ENCODE data around the gene PRKCZ.

The PRKCZ gene

DNA sequence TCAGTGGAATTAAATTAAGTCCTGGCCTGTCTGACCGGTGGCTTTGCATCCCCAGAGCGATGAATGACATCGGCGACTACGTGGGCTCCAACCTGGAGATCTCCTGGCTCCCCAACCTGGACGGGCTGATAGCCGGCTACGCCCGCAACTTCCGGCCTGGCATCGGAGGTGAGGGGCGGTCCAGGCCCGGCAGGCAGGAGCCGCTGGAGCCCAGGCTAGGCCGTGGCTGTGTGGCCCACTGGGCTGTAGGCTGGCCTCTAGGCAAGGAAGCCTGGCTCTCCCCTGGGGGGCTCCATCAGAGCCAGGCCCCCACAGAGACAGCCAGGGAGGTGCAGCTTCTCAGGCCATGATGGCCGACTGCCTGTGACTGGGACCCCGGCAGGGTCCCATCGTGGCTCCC lies 25.3 kb upstream of the PRKCZ start:
- no peak for DNase-seq (ENCODE audit: low read depth in 2 of 2)

DNA sequence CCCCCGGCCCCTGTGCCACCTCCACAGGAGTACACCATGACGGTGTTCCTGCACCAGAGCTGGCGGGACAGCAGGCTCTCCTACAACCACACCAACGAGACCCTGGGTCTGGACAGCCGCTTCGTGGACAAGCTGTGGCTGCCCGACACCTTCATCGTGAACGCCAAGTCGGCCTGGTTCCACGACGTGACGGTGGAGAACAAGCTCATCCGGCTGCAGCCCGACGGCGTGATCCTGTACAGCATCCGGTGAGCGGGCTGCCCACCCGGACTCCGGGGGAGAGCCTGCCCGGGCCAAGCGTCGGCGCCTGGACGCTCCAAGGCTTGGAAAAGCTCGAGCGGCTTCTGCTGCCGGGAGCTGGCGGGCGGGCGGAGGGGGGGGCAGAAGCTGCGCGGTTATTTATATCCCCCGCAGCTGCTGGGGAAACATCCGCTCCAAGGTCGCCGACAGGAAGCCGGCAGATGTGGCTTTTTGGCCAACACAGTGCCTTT lies 24.7 kb upstream of the PRKCZ start:
- DNase-seq (ENCODE audit: low read depth in 2 of 2) = no peak

DNA sequence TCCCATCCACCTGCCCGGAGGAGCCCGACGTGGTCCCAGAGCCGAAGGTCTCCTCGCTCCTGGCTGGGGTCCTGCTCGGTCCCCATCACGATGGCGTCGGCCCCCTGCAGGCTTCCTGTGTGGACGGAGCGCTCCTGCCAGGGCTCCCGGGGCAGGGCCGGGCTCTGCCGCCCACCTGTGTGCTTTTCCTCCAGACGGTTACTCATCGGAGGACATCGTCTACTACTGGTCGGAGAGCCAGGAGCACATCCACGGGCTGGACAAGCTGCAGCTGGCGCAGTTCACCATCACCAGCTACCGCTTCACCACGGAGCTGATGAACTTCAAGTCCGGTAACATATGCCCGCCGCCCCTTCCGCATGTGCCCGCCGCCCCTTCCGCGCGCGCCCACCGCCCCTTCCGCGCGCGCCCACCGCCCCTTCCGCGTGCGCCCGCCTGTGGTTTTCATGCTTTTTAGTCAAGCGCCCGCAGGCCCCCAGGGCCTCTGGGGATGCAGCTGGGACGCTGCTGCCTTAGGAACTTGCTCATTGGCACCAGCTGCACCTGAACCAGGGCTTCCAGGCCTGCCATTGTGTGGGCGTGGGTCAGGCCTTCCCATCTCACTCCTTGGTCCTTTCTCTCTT lies 22.1 kb upstream of the PRKCZ start:
- no peak for DNase-seq (ENCODE audit: low read depth in 2 of 2)

DNA sequence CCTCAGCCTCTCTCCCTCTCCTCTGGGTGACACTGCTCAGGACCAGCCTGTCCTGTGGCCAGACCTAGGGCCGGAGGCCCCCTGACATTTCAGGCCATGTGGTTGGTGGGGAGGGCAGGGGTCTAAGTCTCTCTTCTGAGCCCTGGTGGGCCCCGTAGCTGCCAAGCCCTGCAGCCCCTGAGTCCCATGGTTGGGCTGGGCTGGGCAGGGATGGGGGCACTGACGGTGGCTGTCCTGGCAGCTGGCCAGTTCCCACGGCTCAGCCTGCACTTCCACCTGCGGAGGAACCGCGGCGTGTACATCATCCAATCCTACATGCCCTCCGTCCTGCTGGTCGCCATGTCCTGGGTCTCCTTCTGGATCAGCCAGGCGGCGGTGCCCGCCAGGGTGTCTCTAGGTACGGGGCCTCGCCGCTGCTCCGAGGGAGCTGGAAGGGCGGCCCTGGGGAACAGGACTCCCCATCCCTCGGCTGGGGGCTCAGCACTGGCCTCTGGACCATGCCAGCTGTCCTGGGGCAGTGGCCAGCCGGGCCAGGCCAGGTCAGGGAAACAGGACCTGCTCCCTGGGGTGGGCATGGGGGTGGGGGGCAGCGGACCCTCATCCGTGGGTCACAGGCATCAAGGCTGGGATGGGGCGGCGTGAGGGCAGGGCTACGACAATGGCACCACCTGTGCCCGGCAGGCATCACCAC lies 21.2 kb upstream of the PRKCZ start:
- no peak for DNase-seq (ENCODE audit: low read depth in 2 of 2)

DNA sequence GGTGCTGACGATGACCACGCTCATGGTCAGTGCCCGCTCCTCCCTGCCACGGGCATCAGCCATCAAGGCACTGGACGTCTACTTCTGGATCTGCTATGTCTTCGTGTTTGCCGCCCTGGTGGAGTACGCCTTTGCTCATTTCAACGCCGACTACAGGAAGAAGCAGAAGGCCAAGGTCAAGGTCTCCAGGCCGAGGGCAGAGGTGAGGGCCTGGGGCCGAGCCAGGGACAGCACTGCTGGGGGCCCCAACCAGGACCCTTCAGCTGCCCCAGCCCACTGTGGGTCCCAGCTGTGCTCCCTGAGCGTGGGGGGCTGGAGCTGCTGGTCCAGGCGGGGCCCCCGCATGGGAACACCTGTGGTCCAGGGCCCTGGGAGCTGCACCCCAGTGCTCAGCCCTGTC lies 20.6 kb upstream of the PRKCZ start:
- no peak for DNase-seq (ENCODE audit: low read depth in 2 of 2)

DNA sequence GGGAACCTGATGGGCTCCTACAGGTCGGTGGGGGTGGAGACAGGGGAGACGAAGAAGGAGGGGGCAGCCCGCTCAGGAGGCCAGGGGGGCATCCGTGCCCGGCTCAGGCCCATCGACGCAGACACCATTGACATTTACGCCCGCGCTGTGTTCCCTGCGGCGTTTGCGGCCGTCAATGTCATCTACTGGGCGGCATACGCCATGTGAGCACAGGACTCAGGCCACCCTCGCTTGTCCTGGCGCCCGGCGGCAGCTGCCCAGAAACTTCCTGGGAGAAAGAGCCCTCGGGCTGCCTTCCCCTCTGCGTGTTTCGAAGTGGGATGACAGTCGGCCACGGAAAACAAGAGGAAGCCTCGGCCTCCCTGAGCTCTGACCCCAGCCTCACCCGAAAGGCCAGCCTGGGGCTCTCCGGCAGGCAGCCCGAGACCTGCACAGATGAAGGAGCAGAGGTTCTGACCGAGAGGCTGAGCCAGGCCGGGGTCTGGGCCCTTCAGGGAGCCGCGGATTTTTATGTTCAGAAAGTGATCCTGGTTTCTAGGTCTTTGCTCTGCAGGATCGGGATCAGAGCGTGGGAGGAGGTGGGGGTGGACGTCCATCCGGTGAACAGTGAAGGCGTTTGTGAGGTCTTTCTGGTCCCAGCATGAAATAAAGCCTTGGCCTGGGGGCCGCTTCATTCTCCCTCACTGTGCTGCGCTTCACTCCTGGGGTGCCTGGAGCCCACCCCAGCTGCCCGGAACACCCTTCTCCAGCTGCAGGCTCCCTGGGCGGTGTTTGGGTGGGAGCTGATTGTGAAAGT lies 19.9 kb upstream of the PRKCZ start:
- no peak for DNase-seq (ENCODE audit: low read depth in 2 of 2)

DNA sequence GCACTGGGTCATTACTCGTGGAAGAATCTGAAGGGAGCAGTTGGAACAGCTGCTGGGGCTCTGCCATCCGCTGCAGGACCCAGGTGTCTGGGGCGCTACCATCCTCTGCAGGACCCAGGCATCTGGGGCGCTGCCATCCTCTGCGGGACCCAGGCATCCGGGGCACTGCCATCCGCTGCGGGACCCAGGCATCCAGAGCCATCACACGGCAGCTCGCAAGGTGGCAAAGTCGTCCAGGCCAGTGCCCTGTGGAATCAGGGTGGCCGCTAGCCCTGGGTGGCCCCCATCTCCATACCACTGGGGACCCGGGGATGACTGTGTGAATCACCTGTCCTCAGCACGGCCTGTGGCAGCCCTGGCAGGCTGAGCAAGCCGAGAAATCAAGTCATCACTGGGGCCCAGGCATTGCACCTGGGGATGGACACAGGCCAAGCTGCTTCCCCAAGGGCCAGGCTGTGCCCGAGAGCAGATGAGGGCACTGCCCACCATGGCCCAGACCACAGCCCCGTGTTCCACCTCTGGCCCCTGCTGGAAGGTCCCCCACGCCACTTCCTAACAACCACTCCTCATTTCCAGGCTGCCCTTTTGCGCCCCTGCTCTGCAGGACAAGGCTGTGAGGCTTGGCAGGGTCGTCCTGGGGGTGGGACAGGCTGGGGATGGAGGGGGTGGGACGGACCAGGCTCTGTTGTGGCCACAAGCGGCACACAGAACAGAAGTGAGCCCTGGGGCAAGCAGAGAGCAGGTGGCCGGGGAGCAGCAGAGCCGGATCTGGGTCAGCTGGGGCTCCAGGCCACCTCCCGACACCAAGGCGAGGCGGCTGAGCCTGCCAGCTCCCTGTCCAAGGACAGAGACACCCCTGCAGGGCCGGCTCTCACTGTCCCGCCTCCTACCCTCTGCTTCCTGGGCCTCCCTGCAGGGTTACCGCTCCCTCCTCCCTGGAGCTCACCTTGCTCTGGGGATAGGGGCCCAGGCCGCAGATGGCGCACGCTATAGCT lies 18.4 kb upstream of the PRKCZ start:
- no peak for DNase-seq (ENCODE audit: low read depth in 2 of 2)

DNA sequence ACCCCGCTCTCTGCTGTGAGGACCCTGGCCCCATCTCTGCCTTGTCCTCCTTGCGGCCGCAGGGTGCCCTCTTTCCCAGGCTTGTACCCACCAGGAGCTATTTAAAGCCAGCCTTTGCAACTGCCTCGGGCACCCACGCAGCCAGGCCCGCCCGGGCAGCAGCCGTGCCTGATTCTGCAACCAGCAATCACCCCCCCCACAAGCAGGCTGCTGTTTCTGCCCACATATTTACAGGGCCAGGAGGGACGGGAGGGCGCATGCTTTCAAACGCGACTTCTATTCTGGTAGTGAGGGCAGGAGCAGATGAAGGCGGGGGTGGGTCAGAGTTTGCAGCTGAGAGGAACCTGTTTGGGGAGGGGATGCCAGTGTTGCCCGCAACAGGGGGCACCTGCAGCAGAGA lies 17.5 kb upstream of the PRKCZ start:
- DNase-seq (ENCODE audit: low read depth in 2 of 2) = no peak

DNA sequence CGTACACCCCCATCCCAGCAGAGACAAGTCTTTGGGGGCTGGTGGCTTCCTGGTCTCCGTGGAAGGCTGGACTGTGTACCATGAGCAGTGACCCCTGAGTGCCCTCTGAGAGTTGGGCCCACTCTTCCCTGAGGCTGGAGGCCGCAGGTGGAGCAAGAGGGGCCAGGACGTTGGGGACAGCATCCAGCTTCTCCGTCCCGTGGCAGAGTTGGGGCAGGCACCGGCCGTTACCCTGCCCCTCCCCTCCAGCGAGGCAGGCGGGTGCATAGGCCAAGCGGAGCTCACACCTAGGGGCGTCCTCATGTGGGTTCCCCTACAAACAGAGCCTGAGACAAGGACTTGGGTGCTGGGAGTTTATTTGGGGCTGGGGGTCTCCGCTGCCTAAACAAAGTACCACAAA lies 17.0 kb upstream of the PRKCZ start:
- DNase-seq (ENCODE audit: low read depth in 2 of 2) = no peak

DNA sequence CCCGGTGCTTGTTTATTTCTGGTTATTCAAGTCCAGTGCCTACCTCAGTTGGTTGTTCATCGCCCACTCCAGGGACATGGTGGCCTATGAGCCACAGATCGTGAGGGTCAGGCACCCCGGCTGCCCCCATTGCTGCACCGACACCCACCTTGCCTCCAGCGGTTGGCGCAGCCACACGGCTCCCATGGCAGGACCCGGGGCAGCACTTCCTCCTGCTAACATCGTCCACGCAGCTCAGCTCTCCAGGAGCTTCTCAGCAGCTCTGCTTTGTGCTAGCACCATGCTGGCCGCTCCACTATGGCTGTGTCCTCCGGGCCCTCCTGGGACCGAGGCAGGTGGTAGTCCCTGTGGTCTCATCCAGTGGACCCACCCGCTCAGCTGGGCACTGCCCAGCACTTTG lies 13.9 kb upstream of the PRKCZ start:
- no peak for DNase-seq (ENCODE audit: low read depth in 2 of 2)

DNA sequence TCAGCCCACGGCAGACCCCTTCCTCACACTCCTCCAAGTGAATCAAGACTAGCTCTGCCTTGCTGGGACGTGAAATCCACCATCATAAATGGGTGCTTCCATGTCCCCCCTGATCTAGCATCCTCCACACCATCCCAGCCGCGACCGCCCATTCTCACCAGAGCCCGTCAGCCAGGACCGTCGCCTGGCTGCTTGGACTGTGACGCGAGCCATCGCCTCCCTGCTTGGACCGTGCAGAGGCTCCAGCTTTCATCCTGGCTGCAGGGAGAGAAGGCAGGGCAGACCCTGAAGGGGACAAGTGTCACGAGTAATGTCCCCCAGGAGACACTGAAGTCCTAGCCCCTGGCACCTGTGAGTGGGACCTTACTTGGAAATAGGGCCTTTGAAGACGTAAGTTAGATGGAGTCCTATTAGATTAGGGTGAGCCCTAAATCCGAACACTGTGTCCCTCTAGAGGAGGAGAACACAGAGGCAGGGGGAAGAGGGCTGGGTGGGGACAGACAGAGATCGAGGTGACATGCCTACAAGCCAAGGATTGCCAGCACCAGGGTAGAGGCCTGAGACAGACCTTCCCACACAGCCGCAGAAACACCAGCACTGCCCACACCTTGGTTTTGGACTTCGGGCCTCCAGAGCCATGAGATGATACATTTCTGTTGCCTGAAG lies 12.8 kb upstream of the PRKCZ start:
- no peak for DNase-seq (ENCODE audit: low read depth in 2 of 2)

DNA sequence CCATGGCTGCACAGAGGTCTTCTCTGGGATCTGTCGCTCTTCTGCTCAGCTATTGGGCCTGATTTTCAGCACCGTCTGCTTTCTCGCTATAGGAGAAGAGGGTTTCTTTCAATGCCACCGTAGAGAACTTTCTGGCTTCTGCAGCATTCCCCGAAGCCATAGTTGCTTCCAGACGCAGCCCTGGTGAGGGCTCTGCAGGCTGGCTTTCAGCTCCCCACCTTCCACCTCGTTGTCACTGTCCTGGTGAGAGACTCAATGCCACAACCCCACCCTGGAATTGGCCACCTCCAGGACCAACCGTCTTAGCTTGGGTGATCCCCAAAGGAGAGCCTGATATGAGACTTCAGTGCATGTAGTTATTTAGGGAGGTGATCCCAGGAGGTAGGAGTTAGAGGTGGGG lies 12.0 kb upstream of the PRKCZ start:
- DNase-seq (ENCODE audit: low read depth in 2 of 2) = no peak

DNA sequence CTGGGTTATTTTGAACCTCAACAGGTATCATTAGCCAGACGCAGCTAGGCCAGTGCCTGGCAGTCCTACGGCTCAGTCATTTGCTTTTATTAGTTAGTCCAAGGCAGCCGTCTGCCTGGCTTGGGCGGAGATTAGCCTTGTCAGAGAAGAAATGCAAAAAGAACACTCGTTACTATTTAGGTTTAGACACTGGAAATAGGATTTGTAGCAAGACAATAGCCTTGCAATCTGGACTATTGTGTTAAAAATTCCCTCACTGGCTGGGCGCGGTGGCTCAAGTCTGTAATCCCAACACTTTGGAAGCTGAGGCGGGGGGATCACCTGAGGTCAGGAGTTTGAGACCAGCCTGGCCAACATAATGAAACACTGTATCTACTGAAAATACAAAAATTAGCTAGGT lies 11.0 kb upstream of the PRKCZ start:
- no peak for DNase-seq (ENCODE audit: low read depth in 2 of 2)

DNA sequence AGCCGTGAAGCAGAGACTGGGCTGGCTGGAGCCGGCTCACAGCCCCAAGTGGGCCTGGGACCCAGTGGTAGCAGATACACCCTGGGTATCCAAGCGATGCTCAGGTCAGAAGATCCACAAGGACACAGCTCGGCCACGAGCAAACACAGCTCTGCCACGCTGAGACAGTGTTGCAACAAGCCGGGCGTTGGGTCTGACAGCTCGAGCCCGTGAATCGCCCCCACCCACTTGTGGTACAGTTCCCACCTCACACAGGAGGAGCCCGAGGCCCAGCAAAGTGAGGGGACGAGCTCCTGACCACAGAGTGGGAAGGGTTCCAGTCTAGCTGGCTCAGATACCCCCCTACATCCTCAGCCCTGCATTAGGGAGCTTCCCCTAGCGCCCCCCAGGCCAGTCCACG lies 8.9 kb upstream of the PRKCZ start:
- no peak for DNase-seq (ENCODE audit: low read depth in 2 of 2)

DNA sequence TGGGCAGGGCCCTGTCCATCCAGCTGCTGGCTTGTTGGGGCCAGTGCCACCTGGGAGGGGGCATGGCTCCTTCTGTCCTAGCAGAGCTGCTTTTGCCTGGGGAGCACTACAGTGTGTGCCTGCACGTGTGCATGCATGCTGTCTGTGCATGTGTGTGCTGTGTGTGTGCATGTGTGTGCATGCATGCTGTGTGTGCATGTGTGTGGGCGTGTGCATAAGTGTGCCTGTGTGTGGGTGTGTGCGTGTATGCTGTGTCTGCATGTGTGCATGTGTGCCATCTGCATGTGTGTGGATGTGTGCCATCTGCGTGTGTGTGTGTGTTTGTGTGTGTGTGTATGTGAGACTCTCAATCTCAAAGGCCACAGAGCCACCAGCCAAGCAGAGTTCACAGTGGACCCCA lies 8.3 kb upstream of the PRKCZ start:
- DNase-seq (ENCODE audit: low read depth in 2 of 2) = no peak

DNA sequence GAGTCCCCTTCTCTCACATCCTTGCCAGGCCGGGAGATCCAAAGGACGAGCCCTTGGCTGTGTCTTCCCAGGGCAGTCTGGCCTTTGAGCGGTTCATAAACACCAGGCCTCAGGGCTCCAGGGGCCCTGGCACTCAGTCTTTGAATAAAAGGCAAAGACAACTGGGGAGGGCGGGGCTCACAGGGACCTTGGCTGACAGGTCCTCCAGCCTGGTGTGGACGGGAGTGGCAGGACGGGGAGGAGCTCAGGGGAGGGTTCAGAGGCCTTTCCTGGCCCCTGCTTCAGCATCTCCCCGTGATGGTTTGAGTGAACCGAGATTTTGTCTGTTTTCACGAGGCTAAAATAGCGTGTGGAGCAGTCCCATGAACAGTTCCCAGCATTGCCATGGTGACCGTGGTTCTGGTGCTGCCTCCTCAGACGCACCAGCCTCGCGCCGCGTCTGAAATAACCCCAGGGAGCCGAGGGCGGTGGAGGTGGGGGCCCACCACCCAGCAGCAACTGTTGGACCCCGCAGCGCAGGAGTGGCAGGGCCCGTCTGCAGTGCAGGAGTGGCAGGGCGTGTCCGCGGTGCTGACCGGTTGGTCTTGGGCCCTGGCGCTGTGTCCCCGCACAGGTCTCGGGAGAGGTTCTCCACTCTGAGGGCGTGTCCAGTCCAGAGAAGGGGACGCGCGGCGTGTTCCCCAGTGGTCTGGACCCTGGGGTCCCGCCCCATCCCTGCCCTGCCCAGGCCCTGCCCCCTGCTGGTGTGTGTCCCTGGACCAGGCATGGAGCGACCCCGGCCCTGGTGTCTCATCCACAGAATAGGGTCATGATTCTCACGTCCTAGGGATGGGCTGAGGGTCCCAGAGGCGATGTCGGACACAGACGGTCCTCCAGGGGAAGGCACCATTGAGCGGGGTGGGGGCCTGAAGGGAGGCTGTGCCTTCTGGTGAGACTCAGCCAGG lies 7.1 kb upstream of the PRKCZ start:
- DNase-seq (ENCODE audit: low read depth in 2 of 2) = no peak

DNA sequence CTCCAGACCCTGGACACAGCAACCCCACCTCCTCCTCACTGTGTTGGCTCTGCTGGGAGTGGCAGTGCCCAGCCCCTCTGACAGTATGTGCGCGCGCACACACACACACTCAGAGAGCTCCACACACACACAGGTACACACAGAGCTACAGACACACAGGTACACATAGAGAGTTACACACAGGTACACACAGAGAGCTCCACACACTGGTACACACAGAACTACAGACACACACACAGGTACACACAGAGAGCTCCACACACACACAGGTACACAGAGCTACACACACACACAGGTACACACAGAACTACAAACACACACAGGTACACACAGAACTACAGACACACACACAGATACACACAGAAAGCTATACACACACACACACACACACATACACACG lies 6.3 kb upstream of the PRKCZ start:
- DNase-seq (ENCODE audit: low read depth in 2 of 2) = no peak

DNA sequence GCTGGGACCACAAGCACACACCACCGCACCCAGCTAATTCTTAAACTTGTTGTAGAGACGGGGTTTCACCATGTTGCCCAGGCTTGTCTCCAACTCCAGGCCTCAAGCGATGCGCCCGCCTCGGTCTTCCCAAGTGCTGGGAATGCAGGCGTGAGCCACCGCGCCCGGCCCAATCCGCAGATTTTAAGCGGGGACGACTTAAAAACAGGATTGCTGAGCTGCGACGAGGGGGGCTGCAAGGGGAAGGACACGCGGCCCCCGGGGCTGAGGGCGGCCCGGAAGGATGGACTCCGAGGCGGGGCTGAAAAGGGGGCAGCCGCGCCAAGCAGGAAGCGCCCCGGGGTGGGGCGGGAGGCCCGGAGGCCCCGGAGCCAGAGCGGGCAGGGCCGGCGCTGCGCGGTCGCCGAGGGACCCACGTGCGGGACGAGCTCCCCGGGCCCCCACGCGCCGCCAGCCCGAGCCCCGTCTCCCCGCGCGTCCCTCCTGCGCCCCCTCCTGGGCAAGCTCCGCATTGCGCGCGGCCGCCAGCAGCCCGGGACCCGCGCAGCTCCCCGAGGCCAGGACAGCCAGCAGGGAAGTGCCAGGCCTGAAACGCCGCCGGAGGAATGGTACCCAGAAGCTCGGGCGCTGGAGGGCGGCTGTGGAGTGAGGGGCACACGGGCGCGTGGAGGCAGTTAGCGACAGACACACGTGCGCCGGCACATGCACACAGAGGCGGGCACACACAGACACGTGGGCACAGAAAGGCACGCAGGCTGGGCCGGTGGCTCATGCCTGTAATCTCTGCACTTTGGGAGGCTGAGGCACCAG lies 5.5 kb upstream of the PRKCZ start:
- DNase-seq (ENCODE audit: low read depth in 2 of 2) = peak; percentile 61 to 70

DNA sequence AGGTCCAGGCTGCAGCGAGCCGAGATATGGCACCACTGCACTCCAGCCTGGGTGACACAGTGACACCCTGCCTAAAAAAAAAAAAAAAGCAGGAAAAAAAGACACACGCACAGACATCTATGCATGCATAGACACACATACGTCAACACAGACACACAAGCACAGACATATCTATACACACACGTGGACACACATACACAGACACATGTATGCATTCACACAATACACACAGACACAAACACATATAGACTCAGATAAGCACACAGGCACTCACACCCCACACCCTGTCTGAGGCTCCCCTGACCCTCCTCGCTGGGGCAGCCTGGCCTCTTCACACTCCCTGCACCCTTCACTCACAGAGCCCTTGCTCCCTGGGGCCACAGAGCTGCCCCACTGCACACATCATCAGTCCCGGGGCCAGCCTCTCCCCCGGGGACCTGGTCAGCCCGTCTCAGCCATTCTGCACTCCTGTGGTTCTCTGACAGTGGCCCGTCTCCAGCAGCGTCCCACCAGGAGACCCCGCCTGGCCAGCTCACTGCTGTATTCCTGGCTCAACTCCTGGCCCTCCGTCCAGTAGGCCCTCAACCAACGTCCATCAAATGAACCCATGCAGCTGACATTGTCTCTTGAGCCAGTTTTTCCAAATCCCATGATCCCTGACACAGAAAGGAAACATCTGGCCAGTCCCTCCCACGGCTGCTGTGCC lies 4.6 kb upstream of the PRKCZ start:
- no peak for DNase-seq (ENCODE audit: low read depth in 2 of 2)

Data from stimulated activated CD4-positive, alpha-beta T cell treated with anti-CD3 and anti-CD28 coated beads, Interleukin-12 subunit alpha, Interleukin-12 subunit beta, amount 100 ng/mL, for 24 hours (primary cell).